ENCODE measurements around the gene SLC15A3. TPM values are rescaled to one million over a fixed set of nuclear protein-coding genes. Genes with fewer than 3 reads are reported as not detected.
A peak's percentile ranks its signal among the peaks of the same experiment; 100 is the strongest.

SLC15A3 gene
- total RNA-seq, 2 experiments from 2014 or later = 10.5 to 11.9 TPM

DNA sequence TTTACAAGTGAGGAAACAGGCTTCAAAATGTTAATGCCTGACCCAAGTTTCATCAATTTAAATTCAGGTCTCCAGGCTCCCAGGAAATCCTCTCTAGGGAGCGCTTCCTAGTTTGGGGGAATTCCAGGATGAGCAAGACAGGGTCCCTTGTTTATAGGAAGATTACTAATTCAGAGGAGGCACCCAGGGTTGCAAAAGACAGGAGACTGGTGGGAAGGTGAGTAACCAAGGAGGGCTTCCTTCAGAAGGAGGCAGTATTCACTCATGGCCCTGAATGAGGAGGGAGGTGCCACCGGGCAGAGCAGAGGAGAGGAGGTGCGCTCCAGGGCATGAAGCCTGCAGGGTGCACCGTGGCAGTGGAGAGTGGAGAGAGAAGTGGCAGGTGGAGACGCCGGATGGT, 26.1 kb downstream of the SLC15A3 start:
- Histone ChIP-seq H3K27ac (ENCODE audit: low read depth in 1 of 2, low read length in 2 of 2) (no peak overlapping the region), H3K4me1 (ENCODE audit: insufficient read depth, low read length) (peaks cover 22% of the 10 kb centered on the region), H3K27me3 (ENCODE audit: control insufficient read depth in 1 of 2, insufficient read depth in 2 of 2, low read length in 2 of 2) (peaks cover 25 to 32% of the 10 kb centered on the region in 2 experiments), H3K9me3 (ENCODE audit: control insufficient read depth in 1 of 2, insufficient read depth in 1 of 2, low read length in 2 of 2) (peaks cover 0 to 14% of the 10 kb centered on the region in 2 experiments), H3K4me3 (ENCODE audit: low read length) (no peak overlapping the region), H3K36me3 (ENCODE audit: insufficient read depth, low read length) (peaks cover 28% of the 10 kb centered on the region)
- DNase-seq (peak in 2 of 14 experiments; percentile 52 to 62), ATAC-seq (ENCODE audit: poor library complexity) (no peak)
- intact Hi-C loops (cut with DNase I, micrococcal nuclease) = no loop called here
- H3K27ac Mint-ChIP-seq = no peak overlapping the region
- H3K9me3 Mint-ChIP-seq = no peaks in the 10 kb centered on the region
- no peak for TF ChIP-seq CTCF (IDR thresholded peaks at IDR 0.05)
- peak overlapping the region; percentile 31 for H3K4me3 Mint-ChIP-seq
- CTCF ChIA-PET = interaction anchor here (1.2 kb wide), 1 partner anchor 20 kb away, joined by 3 read pairs; the partner anchor contains the start of gene PRPF19
- POLR2A ChIA-PET = no interaction called here
- H3K4me1 Mint-ChIP-seq (ENCODE audit: low read depth) = peaks cover 5% of the 10 kb centered on the region
- peaks cover 30% of the 10 kb centered on the region for H3K27me3 Mint-ChIP-seq
- peaks cover 28% of the 10 kb centered on the region for H3K36me3 Mint-ChIP-seq (ENCODE audit: low read depth)

- Mint-ChIP-seq H3K27me3 (peaks cover 37% of the 10 kb centered on the region), H3K9me3 (no peaks in the 10 kb centered on the region), H3K4me1 (ENCODE audit: low read depth) (peaks cover 5% of the 10 kb centered on the region), H3K27ac (no peak overlapping the region), H3K36me3 (ENCODE audit: low read depth) (peaks cover 34% of the 10 kb centered on the region), H3K4me3 (peak overlapping the region; percentile 65)
- TF ChIP-seq CTCF (IDR thresholded peaks at IDR 0.05) = no peak
- Histone ChIP-seq H3K9me3 (ENCODE audit: control insufficient read depth in 1 of 2, insufficient read depth in 1 of 2, low read length in 2 of 2) (peaks cover 0 to 14% of the 10 kb centered on the region in 2 experiments), H3K4me1 (ENCODE audit: insufficient read depth, low read length) (peaks cover 22% of the 10 kb centered on the region), H3K4me3 (ENCODE audit: low read length) (peak overlapping the region; percentile 45), H3K36me3 (ENCODE audit: insufficient read depth, low read length) (peaks cover 35% of the 10 kb centered on the region), H3K27ac (ENCODE audit: low read depth in 1 of 2, low read length in 2 of 2) (no peak overlapping the region), H3K27me3 (ENCODE audit: control insufficient read depth in 1 of 2, insufficient read depth in 2 of 2, low read length in 2 of 2) (peaks cover 25 to 28% of the 10 kb centered on the region in 2 experiments)
- intact Hi-C loops (cut with DNase I, micrococcal nuclease) = no loop called here
- ChIA-PET CTCF (interaction anchor here (1.2 kb wide), 1 partner anchor 19 kb away, joined by 3 read pairs; the partner anchor contains the start of gene PRPF19), POLR2A (interaction anchor here (0.9 kb wide), 1 partner anchor 9 kb away, joined by 3 read pairs; no protein-coding TSS in a partner anchor)
- peak in 1 of 14 experiments; percentile 17 for DNase-seq
- peak; percentile 48 for ATAC-seq (ENCODE audit: poor library complexity)
Measured at GRCh38 chr11:60924906-60925853, 26.8 kb downstream of the SLC15A3 start.

DNA sequence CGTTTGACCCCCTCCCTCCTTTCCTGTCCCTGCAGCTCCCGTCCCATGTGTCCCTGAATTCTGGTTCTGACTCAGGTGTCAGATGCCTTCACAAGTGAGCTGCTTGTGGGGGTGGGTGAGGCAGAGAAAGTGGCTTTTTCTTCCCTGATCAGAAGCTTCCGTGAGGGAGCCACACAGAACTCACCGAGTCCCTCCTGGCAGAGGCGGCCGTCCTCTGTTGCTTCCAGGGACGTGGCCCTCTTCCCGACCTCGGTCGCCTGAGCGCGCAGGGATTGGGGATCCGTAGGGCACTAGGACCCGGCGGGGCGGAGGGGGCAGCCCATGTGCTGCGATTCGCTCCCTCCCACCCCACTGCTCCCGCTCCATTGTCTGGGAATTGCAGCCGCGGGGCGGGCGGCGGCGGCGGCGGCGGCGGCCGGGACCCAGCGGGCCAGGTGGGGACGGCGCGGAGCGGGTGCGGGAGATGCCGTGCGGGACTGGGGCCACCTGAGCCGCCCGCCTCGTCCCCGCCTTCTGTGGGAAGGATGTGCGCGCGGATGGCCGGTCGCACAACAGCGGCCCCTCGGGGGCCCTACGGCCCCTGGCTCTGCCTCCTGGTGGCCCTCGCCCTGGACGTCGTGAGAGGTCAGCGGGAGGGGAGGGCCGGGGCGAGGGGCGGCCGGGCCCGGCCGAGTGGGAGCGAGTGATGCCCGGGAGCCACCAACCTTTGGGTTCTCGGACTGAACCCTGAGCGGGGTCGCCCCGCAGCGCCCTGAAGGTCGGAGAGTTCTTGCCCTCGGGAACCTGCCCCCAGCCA, 27.7 kb downstream of the SLC15A3 start, which contains the start of gene TMEM132A:
Gene TMEM132A, plus strand, starts transcription at position 351 of the 796 bp plus-strand sequence. Its CDS starts 174 bp downstream, at position 525.
- intact Hi-C loops (cut with DNase I, micrococcal nuclease) = no loop called here
- Histone ChIP-seq H3K27ac (ENCODE audit: low read depth in 1 of 2, low read length in 2 of 2) (no peak within 1 kb of the TSS), H3K4me1 (ENCODE audit: insufficient read depth, low read length) (peaks cover 26% of the 10 kb centered on the region), H3K4me3 (ENCODE audit: low read length) (peak within 1 kb of the TSS; percentile 45), H3K9me3 (ENCODE audit: control insufficient read depth in 1 of 2, insufficient read depth in 1 of 2, low read length in 2 of 2) (peaks cover 0 to 14% of the 10 kb centered on the region in 2 experiments), H3K27me3 (ENCODE audit: control insufficient read depth in 1 of 2, insufficient read depth in 2 of 2, low read length in 2 of 2) (peaks cover 25 to 28% of the 10 kb centered on the region in 2 experiments), H3K36me3 (ENCODE audit: insufficient read depth, low read length) (peaks cover 43% of the 10 kb centered on the region)
- POLR2A ChIA-PET = interaction anchor here (0.7 to 2.1 kb wide), 4 partner anchors 8 to 160 kb away, joined by 3 to 19 read pairs (median 3); partner anchors contain the start of gene TMEM109
- peaks cover 43% of the 10 kb centered on the region for H3K36me3 Mint-ChIP-seq (ENCODE audit: low read depth)
- DNase-seq (peak in 2 of 14 experiments; percentile 30 to 34), ATAC-seq (ENCODE audit: poor library complexity) (peak; percentile 63)
- peaks cover 5% of the 10 kb centered on the region for H3K4me1 Mint-ChIP-seq (ENCODE audit: low read depth)
- CTCF ChIA-PET = interaction anchor here (1.2 kb wide), 1 partner anchor 9 kb away, joined by 4 read pairs; no protein-coding TSS in a partner anchor
- peak within 1 kb of the TSS; percentile 65 for H3K4me3 Mint-ChIP-seq
- peaks cover 37% of the 10 kb centered on the region for H3K27me3 Mint-ChIP-seq
- no peak within 1 kb of the TSS for H3K27ac Mint-ChIP-seq
- TF ChIP-seq CTCF (IDR thresholded peaks at IDR 0.05) = no peak
- H3K9me3 Mint-ChIP-seq = no peaks in the 10 kb centered on the region

All from CD4-positive, alpha-beta T cell (primary cell).